Measurements from ENCODE around the gene EEF1B2.

- no peak for TF ChIP-seq CTCF (IDR thresholded peaks at IDR 0.05; ENCODE audit: poor library complexity)
- TF ChIP-seq EZH2phosphoT487 (IDR thresholded peaks at IDR 0.05; ENCODE audit: low read depth, severe bottlenecking, unreplicated experiment): no peak
Measured at GRCh38 chr2:206144383-206144782, 15.3 kb upstream of the EEF1B2 start.

All from hepatocyte (in vitro differentiated cells).